Cardiac fibroblast (primary cell): ENCODE measurements around the gene UBR3.

Source experiments
- DNase-seq, 2 donors: peaks; one replicate each; pipeline versions ENCODE4 v3.0.0 to v3.0.0-alpha.2; 2010; ENCODE audit warnings: low read depth in 2 of 2
- H3K4me3 ChIP-seq, 2 donors: replicated peaks in 1 of 2; 1 replicate in 1 of 2; 2 replicates in 1 of 2; pipeline ENCODE4 v1.5.1; 2011; ENCODE audit warnings: low read depth in 2 of 2, low read length in 2 of 2, mild to moderate bottlenecking in 2 of 2, moderate library complexity in 1 of 2
- TF ChIP-seq, protein P1 (sequence below): IDR thresholded peaks from one replicate; pipeline ENCODE4 v1.5.1; 2011; ENCODE audit warnings: low read depth, mild to moderate bottlenecking, low read length, inconsistent platforms

UBR3 gene

DNA sequence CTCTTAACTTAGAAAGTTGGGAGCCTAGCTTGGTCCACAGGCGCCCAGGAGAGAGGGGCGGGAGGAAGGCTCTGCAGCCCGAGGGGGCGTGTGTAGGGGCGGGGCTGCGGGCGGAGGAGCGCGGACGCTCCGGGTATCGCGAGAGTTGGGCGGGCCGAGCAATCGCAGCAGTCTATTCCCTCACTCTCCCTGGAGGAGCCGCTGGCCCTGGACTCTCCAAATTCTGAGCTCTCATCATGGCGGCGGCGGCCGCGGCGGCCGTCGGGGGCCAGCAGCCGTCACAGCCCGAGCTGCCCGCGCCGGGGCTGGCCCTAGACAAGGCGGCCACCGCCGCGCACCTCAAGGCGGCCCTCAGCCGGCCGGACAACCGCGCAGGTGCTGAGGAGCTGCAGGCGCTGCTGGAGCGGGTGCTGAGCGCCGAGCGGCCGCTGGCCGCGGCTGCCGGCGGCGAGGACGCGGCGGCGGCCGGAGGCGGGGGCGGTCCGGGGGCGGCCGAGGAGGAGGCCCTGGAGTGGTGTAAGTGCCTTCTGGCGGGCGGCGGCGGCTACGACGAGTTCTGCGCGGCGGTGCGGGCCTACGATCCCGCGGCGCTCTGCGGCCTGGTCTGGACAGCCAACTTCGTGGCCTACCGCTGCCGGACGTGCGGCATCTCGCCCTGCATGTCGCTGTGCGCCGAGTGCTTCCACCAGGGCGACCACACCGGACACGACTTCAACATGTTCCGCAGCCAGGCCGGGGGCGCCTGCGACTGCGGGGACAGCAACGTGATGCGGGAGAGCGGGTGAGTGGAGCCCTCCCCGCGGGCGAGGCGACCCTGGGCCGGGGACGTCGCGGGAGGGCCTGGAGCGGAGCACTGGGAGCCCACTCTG lies at the start of gene UBR3:
TSS of gene UBR3 (plus strand) at position 183 of the 869 bp plus-strand sequence. CDS start at position 237, 54 bp downstream.
- DNase-seq: peak; percentile 93 to 97
- H3K4me3 ChIP-seq: peak within 1 kb of the TSS; percentile 81 to 97
- TF ChIP-seq, protein P1, sequence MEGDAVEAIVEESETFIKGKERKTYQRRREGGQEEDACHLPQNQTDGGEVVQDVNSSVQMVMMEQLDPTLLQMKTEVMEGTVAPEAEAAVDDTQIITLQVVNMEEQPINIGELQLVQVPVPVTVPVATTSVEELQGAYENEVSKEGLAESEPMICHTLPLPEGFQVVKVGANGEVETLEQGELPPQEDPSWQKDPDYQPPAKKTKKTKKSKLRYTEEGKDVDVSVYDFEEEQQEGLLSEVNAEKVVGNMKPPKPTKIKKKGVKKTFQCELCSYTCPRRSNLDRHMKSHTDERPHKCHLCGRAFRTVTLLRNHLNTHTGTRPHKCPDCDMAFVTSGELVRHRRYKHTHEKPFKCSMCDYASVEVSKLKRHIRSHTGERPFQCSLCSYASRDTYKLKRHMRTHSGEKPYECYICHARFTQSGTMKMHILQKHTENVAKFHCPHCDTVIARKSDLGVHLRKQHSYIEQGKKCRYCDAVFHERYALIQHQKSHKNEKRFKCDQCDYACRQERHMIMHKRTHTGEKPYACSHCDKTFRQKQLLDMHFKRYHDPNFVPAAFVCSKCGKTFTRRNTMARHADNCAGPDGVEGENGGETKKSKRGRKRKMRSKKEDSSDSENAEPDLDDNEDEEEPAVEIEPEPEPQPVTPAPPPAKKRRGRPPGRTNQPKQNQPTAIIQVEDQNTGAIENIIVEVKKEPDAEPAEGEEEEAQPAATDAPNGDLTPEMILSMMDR: no peak

DNA sequence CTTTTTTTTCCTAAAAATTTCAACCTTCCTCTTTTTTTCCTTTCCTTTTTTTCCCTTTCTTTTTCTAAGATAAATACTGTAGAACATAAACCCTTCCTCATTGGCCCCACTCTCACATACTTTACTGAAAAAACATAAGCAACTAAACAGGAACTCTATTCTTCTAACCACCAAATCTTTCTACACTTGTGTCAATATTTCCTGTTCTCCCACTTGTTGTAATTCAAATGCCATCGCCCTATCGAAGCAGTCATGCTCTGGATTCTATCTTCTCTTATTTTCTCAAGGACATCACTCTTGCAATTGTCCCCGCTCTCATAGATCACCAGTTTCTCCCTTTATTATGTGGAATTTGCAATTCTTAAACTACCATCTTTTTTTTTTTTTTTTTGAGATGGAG lies 48.8 kb upstream of the UBR3 start:
- no peak for DNase-seq
- no peak overlapping the region for H3K4me3 ChIP-seq
- TF ChIP-seq, protein P1: no peak

- TF ChIP-seq, protein P1: no peak
- no peak for DNase-seq
- no peak overlapping the region for H3K4me3 ChIP-seq
Observed at GRCh38 chr2:169781249-169782013, 45.8 kb upstream of the UBR3 start.

DNA sequence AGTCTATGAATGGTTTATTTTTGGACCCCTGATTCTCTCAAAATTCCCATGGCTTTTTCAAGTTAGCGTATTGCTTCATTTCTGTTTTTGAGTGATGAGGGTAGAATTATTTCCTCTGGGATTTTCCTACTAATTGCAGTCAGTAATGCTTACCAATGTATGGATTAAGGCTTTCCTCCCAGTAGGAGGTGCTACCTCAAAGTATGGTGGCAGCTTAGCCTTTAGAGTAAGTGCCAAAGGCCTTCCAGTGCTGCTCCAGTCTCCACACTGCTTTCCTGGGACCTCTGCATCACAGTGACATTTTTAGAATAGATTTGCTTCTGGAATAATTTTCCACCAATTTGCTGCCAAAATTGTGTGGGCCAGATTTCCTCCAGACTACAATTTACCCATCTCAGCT lies 44.7 kb upstream of the UBR3 start:
- TF ChIP-seq, protein P1: no peak
- H3K4me3 ChIP-seq: no peak overlapping the region
- DNase-seq: no peak

DNA sequence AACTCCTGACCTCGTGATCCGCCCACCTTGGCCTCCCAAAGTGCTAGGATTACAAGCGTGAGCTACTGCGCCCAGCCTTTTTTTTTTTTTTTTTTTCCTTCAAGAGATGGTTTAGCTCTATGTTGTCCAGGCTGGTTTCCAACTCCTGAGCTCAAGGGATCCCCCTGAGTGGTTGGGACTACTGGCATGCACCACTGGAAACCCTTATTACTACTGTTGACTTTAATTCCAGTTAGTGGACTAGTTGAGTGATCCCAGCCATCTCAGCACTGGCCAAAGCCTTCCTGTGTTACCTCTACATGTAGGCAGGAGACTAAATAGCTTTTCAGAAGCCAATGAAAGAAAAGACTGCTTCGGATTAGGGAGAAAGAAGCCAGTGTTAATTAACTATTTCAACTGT lies 36.7 kb upstream of the UBR3 start:
- H3K4me3 ChIP-seq: no peak overlapping the region
- DNase-seq: no peak
- TF ChIP-seq, protein P1: no peak

DNA sequence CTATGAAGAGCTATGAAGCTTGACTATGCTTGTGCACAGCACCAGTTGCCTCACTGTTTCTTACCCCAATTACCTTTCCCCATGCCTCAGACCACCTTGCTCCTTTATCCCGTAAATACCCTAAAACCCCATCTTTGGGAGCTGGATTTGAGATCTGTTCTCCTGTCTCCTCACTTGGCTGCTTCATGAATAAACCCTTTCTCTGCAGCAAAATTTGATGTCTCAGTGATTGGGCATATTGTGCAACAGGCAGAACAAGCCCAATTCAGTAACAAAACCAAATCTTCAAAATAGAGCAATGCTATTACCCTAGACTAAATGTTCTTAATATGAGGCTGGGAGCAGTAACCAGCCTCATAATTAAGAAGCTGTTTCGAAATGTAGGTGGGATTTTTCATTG lies 32.1 kb upstream of the UBR3 start:
- TF ChIP-seq, protein P1: no peak
- DNase-seq: no peak
- no peak overlapping the region for H3K4me3 ChIP-seq
